HG02571 (cell line): ENCODE data around the gene RER1.

Experiments
- ATAC-seq: cut with Tn5 transposase; IDR thresholded peaks from one replicate; pipeline ENCODE4 v1.9.1; 2021; ENCODE audit warnings: mild to moderate bottlenecking, moderate library complexity; ENCODE audit not compliant: unreplicated experiment

The RER1 gene

DNA sequence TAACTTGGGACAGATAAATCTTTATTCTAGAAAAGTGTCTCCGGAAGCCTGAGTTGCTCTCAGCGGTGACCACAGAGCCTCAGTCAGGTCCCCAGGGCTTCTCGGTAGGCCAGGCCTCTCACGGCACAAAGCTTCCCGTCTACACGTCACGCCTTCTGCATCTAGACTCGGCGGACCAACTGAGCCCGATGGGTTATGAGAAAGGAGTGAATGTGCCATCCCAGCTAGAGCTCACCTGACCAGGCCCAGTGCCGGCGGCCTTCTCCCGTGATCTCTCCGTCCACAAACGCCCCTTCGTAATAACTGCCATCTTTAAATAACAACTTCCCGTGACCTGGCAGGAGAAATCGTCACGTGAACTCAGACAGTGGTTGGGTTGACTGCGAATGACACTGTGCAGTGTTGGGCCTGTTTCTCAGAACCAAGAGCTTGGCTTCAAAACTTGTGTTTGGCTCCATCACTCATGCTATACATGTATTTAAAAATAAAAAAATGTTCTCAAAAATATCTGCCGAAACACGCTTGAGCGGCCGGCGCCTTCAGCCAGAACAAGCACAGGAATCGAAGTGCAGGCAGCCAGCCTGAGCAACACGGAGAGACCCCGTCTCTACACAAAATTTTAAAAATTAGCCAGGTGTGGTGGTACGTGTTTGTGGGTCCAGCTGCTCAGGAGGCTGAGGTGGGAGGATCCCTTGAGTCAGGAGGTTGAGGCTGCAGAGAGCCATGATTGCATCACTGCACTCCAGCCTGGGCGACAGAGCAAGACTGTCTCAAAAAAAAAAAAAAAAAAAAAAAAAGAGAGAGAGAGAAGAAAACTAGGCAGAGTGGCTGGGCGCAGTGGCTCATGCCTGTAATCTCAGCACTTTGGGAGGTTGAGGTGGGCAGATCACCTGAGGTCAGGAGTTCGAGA is 3.4 kb upstream of the RER1 start:
- no peak for ATAC-seq

DNA sequence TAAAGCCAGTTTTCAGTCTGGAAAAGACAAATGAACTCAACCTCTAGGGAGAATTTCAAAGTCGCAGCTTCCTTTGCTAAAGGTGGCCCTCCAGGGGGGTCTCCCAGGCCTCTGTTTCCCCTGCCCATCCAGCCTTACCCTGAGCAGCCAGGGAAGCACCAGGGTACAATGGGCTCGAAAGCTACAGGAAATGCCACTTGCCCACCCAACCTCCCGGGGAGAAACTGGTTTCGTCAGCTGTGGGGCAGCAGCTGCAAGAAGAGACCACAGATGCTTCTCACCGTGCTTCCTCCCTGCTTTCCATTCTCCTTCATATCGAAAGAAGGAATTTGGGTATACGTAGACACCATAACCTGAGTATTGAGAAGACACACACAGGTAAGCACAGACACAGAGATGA is 2.0 kb upstream of the RER1 start:
- no peak for ATAC-seq

DNA sequence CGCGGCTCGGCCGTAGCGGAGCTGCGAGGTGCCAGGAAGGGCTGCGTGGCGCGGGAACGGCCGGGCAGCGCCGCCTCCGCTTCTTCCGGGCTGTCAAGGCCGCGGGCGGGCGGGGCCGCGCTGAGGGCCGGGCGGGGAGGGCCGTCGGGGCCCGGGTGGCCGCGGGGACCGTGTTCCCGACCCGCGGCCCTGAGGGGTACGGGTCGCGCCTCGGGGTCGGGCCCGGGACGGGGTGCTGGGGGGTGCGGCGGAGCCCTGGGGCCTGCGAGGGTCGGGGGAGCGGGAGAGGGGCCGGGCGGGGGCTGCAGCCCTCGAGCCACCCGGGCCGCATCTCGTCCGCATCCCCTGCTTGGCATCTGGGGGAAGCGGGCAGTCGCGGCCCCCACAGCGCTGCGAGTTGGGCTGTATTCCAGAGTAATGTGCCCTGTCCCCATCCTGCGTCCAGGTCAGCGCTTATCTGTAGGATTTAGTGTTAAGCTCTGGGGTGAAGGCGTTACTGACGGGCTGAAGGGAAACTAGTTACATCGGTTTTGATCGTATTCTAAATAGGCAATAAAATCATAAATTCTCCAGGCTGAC is 379 bp downstream of the RER1 start:
- ATAC-seq = peak; percentile 17

DNA sequence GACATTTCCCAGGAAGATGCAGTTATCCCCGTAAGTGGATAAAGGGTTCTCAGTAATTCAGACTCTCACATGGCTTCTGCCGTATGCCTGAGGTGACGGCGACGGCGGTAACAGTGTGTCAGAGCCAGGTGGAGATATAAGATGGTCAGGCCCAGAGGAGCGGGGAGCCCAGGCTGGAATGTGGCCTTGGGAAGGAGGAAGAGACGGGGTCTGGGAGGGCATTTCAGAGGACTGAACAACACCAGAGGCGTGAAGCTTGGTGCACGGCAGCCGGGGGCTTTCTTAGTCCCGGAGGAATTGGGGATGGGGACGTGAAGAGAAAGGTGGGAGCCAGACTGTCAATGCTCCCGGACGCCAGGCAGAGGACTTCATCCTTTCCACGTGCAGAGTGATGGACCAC is 1.0 kb downstream of the RER1 start:
- no peak for ATAC-seq

DNA sequence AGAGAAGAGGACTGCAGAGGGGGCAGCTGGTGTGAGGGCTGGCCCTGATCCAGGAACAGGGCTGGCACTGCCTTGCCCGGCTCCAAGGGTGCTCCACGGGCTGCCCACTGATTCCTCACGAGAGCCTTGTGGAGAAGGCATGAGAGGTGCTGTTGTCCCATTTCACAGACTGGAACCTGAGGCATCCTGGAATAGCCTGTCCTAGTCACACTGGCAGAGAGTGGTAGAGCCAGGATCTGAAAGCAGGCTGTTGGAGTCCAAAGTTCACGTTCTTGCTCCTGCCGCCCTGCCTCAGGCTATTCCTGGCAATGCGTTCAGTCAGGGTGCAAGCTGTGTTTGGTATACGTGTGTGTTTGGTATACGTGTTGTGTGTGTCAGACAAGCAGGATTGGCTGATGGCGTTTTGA is 1.8 kb downstream of the RER1 start:
- ATAC-seq = no peak

GRCh38 chr1:2394220-2394619 is 2.6 kb downstream of the RER1 start:
- no peak for ATAC-seq

DNA sequence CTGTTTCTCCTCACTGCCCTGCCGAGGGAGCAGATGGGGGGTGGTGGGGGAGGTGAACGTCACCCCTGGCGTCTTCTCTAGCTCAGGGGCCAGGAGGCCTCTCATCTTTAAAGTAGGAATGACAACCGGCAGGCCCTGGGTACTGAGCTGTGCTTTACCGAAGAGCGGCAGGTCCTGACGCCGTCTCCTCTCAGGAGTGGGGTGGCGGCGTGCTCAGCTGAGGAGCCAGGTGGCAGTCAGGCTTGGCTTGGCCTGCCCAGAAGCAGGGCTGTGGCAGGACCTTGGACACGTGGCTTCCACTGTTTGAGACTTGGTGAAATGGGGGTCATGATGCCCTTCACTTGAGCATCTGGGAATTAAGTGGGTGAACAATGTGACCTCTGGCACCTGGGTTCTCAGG is 3.1 kb downstream of the RER1 start:
- ATAC-seq = no peak

DNA sequence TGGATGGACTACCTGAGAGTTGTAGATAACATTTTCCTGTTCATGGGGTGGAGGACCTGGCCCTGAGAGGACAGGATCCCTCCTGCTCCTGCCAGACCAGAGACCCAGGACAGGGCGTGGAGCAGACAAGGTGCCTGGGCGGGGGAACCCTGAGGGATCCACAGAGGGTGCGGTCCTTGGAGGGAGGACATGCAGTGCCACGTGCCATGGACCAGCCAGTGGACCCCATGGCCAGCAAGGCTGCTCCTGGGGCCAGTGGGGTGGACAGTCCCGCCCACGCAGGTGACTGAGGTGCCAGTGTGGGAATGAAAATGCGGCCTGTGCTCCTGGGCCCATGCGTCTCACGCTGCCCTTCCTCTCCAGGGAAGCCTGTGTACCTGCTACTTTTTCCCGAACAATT is 3.6 kb downstream of the RER1 start:
- no peak for ATAC-seq

DNA sequence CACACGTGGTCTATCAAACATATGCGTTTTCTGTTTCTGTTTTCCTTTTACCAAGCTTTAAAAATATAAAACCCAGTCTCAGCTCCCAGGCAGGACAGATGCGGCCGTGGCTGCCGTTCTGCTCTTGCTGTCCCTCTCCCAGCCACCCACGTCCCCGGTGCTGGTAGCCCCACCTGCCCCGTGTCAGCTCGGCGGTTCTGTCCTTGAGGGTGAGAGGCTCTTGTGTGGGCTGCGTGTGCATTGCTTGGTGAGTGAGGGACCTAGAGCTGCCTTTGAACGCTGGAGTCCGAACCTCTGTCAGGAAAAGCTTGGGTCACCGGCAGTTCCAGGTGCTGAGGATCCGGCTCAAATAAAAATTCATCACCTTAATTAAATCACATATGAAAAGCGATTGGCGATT is 4.4 kb downstream of the RER1 start:
- ATAC-seq = no peak

- ATAC-seq = no peak
These were observed 4.8 kb downstream of the RER1 start for GRCh38 chr1:2396476-2396875.

DNA sequence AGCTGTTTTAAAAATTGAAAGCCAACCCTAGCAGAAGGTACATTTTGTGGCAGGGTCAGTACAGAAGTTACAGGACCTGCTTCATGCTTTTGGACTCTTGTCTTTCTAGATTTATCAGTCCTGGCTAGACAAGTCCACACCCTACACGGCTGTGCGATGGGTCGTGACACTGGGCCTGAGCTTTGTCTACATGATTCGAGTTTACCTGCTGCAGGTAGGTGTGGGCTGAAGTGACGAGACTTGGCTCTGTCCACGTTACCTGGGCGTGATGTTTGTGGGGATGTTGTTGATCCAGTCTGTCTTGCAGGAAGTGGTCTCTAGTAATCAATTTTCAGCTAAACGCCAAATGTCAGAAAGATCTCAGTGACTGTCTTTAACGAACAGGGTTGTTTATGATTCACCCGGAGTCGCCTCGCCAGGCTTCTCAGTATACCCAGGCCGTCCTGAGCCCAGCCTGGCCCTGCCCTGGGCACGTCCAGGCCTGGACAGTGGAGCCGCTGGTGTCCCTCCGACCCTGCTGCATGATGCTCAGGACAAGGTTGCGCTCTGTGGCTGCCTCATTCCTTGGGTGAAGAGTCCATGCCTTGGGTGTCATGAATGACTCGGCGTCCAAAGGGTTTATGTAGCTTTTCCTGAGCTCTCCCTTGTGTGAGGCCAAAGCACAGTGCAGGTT is 5.5 kb downstream of the RER1 start:
- no peak for ATAC-seq

DNA sequence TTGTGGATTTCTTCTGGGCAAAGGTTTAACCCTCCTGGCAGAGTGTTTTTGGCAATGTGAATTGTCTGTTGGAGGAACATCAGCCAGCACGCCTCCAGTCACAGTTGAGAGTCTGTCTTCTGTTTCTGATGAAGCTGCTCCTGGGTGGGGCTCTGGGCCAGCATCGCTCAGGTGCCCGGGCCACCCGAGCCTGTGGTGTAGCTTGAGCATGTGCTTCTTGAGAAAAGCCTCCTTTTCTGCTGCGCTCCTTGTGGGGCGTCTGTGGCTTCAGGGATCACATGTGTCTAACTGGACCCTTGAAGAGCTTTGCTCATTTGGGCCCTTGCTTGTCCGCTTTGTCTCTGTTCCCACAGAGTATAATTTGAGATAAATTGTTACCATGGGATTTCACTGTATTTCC is 7.2 kb downstream of the RER1 start:
- ATAC-seq = no peak

- no peak for ATAC-seq
These were observed 8.4 kb downstream of the RER1 start for GRCh38 chr1:2399890-2400575.

GRCh38 chr1:2400576-2400909 is 8.9 kb downstream of the RER1 start:
- no peak for ATAC-seq

- no peak for ATAC-seq
These were observed 9.5 kb downstream of the RER1 start for GRCh38 chr1:2400950-2401649.

GRCh38 chr1:2402420-2402819 is 10.8 kb downstream of the RER1 start:
- ATAC-seq = no peak

DNA sequence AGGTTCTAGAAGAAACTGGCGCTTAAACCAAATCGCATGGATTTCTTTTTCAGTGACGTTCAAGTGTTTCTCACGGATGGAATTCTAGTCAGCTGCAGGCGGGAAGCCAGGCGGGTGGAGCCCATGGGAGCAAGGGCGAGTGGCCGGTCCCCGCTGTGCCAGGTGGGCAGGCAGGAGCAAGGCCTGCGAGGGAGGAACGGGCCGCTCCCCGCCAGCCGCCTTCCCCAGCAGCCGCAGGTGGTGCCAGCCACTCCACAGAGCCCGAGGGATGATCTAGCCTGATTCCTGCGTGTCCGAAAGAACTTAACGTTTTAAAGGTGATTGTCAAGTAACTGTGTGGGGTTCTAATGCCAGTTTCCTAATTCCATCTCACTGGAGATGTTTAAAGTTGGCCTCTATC is 11.6 kb downstream of the RER1 start:
- no peak for ATAC-seq

- no peak for ATAC-seq
These were observed 12.7 kb downstream of the RER1 start for GRCh38 chr1:2404142-2404889.

DNA sequence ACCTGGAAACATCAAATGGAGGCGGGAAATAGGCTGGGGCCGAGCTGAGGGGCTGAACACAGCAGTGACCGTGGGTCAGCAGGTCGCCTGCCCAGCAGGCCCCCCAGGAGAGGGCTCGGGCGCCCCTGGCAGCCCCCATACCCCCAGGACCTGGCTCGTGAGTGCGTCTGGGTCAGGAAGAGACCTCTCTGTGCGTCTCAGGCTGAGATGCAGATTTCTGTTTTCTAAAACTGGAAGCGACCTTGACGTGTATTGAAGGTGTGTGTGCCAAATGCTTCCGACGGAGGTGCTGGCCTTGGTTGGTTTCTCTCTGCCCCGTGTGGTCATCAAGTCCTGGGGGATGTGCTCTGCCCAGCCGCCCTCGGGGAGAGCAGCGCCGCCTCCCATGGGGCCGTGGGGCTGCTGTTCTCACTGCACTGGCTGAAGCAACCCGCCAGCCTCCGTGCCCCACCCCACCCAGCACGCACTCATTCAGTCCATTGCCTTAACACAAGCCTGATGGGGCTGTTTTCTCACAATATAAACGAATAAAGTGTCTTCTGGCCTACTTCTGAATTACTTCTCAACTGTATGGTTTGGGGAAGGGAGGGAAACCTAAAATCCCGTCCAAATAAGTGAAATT is 13.4 kb downstream of the RER1 start:
- ATAC-seq = no peak
